Measurements from ENCODE around the gene ENKD1.
A peak's percentile ranks its signal among the peaks of the same experiment; 100 is the strongest.

The ENKD1 gene

DNA sequence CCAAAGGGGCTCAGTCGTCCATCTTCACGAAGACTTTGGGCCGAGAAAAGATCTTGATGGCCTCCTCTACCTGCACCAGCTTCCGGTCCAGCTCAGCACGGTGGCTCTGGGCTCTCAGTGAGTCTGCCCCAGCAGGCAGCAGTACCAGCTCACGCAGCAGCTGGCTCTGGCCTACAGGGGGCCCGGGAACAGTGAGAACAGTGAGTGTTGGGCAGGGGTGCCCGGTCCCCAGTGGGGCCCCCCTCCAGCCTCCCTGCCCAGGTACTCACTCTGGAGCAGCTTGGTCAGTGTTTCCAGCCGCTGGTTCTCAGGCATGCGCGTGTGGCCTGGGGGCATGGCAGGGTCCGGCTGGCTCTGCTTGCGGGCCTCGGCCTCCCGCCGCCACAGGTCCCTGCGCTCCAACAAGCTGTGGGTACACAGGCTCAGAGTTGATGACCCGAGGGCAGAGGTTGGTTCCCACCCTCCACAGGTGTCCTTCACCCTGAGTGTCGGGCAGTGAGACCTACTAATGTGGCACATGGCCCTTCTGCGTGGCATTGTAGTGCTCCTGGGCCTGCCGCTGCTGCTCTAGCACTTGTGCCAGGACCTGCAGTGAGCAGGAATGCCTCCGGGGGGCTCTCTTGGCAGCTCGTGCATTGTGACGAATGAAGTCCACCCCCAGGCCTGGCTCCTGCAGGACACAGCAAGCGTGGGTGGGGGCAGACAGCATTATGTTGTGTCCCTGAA lies 3.2 kb downstream of the ENKD1 start:
- peak; percentile 77 for DNase-seq (ENCODE audit: low spot score)

DNA sequence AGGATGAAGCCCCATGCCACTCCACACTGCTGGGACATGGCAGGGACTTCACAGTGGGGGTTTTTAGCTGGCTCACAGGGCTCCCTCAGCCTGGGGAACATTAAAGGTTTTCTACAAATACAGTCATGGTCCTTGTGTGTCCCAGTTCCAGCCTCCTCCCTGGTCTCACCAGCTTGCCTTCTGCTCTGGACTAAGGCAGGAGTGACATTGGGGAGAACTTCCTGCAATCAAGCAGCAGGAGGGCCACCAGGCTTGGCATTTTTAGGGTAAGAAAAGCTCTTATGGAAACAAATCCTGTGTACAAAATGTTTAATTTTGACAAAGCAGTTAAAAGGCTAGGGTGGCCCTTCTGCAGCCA lies 3.9 kb downstream of the ENKD1 start:
- DNase-seq (ENCODE audit: low spot score) = no peak

DNA sequence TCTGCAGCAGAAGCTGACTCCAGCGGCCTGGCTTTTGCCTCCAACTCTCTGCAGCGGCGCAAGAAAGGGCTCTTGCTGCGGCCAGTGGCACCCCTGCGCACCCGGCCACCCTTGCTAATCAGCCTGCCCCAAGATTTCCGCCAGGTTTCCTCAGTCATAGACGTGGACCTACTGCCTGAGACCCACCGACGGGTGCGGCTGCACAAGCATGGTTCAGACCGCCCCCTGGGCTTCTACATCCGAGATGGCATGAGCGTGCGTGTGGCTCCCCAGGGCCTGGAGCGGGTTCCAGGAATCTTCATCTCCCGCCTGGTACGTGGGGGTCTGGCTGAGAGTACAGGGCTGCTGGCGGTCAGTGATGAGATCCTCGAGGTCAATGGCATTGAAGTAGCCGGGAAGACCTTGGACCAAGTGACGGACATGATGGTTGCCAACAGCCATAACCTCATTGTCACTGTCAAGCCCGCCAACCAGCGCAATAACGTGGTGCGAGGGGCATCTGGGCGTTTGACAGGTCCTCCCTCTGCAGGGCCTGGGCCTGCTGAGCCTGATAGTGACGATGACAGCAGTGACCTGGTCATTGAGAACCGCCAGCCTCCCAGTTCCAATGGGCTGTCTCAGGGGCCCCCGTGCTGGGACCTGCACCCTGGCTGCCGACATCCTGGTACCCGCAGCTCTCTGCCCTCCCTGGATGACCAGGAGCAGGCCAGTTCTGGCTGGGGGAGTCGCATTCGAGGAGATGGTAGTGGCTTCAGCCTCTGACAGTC lies 4.5 kb downstream of the ENKD1 start:
- DNase-seq (ENCODE audit: low spot score) = no peak

DNA sequence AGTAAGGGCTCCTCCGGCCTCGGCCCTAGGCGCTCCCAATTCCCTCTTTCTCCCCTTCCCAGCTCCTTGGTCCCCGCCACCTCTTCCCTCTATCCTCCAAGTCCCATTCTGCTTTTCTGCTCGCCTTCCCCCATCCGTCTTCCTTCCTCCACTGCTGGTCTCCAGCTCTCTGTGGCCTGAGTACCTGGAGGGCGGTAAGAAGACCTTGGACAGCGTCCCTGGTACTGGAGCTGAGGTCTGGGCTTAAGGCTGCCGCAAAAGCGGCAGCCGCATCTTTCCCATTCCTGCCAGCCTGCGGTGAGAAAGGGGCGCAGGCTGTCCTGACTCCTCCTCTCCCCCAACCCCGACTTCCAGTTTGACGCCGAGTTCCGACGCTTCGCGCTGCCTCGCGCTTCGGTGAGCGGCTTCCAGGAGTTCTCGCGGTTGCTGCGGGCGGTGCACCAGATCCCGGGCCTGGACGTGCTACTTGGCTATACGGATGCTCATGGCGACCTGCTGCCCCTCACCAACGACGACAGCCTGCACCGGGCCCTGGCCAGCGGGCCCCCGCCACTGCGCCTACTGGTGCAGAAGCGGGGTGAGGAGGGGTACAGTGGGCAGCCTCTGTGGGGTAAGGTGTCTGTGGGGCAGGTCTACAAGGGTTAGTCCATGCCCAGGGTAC lies 5.3 kb downstream of the ENKD1 start:
- peak; percentile 65 for DNase-seq (ENCODE audit: low spot score)

DNA sequence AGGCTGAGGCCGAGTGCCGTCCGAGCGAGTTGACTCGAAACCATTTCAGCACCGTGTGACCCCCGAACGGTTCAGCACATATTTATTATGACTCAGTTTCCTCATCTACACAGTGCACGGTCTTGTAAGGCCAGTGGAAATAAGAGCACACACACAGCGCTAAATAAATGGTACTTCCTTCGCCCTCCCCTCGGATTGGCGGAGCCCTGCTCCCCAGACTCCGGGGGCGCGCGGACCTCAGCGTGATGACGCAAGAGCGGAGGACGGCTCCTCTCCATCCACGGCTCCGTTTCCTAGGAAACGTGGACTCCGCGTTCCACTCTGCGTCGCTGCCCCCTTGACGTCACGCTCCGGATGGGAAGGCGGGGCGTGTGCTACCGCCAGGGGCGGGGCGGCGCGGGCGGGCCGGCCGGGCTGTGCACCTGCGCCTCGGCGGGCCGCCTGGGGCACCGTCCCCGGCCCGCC lies 6.0 kb downstream of the ENKD1 start, which contains the start of gene PARD6A:
Gene PARD6A, plus strand, starts transcription at position 397 of the 465 bp plus-strand sequence. CDS start 79 bp downstream, outside the sequence.
- DNase-seq (ENCODE audit: low spot score) = peak; percentile 100

DNA sequence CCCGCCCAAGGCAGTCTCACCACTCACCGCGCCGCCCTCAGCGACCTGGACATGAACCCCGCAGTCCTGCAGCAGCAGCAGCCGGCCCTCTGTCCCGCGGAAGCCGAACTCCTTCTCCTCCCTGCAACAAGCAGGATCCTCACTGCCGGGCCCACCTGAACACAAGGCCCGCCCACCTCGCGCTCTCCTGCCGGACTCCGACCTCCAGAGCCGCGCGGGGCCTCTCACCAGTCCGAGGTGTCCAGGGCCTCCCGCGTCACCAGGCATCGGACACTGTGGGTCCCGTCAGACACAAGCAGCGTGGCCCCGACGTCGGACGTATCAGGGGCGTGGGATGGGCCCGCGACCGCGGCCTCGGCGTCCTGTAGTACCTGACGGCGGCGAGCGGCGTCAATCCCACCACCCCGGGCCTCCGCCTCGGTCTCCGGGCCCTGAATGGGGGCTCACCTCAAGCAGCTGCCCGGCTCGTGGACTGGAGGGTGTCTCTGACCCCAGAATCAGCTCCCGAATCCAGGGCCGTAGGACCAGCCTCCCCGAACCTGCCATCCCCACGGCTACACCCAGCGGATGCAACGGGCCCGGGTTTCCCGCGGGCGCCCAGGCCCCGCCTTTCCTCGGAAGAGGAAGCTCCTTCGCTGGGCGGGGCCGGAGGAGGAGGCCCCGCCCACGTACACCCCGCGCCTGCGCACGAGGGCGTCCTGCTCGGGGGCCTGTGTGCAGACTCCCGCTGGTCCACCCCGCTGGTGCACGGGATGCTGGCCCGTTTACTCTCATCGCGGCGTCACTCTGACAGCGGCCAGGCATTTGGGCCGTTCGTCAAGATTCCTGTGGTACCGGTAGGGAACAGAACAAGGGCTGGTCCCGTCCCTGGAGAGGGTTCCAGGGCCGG lies 6.6 kb downstream of the ENKD1 start, which contains the start of gene ACD:
Gene ACD, minus strand, starts transcription at position 586 of the 889 bp plus-strand sequence. Its CDS starts 40 bp downstream, at position 546.
- peak; percentile 99 for DNase-seq (ENCODE audit: low spot score)

DNA sequence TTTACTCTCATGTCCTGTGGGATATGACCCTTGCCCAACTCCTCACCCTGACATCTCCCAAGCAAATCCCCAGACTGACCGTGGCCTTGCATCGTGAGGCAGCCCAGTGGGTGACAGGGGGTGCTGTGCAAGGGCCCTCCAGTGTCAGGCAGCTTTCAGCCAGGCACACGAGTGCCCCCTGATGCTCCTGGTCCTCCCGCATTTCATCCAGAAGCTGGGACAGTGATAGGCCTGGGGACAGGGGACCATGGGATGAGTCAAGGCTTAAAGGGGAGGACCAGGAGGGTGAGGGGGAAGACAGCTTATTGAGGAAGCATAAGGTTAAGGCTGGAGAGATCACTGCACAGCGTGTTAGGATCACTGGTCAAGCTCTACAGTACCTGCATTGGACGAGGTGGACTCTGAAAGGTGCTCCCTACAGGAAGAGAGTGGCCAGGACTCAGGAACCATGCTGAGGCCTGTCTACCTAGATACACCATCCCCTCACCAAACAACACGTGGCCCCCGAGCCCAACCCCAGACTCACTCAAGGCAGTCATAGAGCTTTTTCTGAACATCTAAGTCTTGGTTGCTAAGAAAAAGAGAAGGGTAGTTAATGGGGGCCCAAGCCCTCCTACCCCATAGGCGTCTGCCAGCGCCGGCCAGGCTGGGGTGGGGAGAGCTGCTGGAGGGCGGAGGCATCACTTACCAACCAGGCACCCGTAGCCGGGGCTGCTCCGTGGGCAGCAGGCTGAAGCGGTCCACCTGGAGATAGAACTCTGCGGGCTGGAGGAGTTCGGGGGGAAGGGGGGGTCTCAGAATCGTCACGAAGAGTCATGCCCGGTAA lies 7.5 kb downstream of the ENKD1 start:
- no peak for DNase-seq (ENCODE audit: low spot score)

DNA sequence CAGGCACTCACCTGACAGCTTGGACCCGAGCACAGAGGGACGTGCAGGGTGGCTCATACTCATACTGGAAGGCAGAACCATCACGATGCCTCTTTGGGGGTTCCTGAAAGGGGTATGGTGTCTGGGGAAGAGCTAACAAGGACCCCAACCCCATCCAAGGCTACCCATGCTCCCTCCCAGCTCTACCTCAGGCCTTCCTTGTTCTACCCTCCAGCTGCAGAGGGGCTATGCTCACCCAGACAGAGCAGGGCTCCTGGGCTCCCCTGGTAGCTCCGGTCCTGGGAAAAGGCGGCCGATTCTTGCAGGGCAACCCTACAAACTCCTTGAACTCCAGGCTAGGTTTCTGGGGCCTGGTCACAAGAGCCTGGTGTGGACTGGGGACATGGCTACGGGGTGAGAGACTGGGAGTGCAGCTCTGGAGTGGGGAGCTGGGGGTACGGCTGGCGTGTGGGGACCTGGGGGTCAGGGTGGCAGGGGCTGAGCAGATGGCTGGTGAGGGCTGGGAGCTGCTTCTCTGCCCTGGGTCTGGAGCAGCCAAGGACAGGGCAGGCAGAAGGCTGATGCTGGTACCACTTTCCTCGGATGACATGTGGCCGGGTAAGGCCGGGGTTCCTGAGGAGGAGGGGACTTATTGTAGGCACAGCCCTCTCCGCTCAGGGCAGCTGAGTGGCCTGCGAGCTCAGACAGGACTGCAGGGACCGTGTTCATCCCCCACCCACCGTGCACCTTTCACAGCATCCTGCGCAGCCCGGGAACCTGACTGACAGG lies 8.6 kb downstream of the ENKD1 start:
- DNase-seq (ENCODE audit: low spot score) = no peak

DNA sequence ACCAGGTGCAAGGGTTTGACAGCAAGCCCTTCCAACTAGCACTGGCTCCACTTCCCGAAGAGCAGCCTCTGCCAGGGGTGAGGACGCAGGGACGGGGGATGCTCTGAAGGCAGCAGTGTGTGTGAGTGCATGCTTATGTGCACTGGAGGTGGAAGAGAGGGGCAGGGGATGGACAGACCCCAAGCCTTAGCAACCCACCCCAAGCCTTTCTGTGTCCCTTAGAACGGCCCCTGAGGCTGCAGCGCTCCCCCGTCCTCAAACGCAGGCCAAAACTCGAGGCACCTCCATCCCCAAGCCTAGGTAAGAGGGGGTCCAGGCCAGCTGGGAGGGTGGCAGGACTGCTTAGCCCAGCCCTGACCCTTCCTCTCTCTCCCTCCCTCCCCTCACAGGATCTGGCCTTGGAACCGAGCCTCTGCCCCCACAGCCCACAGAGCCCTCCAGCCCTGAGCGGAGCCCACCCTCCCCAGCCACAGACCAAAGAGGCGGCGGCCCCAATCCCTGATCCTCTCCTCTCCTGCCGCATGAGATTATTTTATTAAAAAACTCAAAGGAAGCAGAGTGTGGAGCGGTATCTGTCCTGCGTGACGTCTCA lies 9.4 kb downstream of the ENKD1 start:
- DNase-seq (ENCODE audit: low spot score) = no peak

DNA sequence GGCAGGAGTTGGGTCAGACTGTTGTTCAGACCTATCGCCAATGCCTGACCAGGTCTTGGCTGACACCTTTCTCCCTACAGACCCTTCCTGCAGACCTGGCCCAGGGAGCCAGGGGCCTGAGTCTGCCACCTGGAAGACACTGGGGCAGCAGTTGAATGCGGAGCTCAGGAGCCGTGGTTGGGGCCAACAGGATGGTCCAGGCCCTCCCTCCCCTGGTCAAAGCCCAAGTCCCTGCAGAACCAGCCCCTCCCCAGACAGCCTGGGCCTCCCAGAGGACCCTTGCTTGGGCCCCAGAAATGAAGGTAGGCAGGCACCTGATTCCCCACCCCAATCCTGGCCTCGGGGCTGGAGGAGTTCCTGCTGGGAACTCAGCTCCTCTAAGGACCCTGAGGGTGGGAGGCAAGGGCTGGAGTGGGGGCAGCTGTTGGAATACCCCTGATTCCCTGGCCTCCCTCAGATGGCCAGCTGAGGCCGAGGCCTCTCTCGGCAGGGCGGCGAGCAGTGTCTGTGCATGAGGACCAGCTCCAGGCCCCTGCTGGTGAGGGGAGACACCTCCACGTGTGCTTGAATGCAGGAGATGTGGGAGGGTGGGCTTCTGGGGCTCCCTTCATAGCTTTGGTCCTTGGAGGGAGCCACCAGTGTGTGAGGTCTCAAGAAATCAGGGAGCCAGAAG lies 10.1 kb downstream of the ENKD1 start:
- DNase-seq (ENCODE audit: low spot score) = no peak

DNA sequence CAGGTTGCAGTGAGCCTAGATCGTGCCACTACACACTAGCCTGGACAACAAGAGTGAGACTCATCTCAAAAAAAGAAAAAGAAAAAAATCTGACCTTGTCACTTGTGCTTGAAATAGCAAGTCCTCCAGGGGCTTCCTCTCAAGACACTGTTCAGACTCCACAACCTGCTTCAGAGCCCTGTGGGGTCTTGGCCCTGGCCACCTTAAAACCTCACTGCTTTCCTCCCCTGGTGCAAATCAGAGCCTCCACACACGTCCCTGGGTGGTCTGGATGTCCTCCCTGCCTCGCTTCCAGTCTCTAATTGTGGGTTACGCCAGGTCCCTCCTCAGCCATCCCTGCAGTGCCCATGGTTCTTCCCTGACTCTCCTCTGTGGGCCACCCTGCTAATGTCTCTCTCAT lies 11.2 kb downstream of the ENKD1 start:
- DNase-seq (ENCODE audit: low spot score) = no peak

DNA sequence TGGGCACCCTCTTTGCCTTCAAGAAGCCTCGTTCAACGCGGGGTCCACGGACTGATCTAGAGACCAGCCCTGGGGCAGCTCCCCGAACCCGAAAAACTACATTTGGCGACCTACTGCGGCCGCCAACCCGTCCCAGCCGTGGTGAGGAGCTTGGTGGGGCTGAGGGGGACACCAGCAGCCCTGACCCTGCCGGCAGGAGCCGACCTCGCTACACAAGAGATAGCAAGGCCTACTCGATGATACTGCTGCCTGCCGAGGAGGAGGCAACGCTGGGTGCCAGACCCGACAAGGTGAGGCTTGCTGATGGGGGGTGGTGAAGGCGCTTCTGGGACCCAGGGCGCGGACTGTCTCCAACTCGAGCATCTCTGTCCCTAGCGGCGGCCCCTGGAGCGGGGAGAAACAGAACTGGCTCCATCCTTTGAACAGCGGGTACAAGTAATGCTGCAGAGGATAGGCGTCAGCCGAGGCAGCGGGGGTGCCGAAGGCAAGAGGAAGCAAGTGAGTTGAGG lies 12.1 kb downstream of the ENKD1 start:
- no peak for DNase-seq (ENCODE audit: low spot score)

DNA sequence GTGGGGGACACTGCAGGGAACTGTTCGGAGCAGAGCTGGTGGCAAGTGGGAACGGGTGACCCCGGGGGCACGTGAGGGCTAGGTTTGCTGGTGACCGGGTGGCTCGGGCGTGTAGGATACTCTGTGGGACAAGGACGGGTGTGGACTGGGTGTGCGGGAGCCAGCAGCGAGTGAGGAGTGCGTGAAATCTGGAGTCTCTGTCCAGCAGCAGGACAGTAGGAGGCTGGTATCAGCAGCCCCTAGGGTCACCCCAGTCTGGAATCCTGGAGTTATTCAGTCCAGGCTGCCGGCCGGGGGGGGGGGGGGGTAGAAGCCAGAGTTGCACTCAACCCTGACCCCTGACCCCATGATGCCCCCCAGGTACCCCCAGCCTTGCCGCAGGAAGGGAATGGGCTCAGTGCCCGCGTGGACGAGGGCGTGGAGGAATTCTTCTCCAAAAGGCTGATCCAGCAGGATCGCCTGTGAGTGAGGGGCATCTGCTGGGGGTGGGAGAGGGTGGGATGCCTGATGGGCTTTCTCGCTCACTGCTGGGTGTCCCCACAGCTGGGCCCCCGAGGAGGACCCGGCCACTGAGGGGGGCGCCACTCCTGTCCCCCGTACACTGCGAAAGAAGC lies 12.7 kb downstream of the ENKD1 start:
- DNase-seq (ENCODE audit: low spot score) = no peak

DNA sequence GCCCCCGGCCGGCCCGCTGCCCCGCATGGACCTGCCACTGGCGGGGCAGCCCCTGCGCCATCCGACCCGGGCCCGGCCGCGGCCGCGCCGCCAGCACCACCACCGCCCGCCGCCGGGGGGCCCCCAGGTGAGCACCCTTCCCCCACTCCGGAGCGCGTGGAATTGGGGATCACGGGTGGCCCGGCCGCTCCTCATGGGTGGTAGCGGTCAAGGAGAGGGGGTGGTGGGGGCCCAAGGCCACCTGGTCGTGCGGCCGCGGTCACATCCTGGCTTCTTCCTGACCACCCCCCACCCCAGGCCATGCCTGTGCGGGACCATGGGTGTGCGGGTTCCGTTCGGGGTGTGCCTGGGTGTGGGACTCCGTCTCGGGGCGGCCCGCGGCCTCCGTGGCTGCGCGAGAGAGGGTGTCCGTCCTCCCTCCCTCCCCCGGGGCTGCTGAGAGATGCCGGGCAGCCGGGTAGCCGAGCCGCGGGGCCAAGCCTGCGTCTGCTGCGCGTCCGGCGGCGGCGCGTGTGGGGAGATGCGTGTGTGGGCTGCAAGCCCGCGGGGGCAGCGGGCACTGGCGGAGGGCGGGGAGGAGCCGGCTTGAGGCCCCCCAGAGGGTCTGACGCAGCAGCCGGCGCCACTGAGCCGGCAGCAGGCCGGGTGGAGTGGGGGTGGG lies 13.3 kb downstream of the ENKD1 start:
- no peak for DNase-seq (ENCODE audit: low spot score)

DNA sequence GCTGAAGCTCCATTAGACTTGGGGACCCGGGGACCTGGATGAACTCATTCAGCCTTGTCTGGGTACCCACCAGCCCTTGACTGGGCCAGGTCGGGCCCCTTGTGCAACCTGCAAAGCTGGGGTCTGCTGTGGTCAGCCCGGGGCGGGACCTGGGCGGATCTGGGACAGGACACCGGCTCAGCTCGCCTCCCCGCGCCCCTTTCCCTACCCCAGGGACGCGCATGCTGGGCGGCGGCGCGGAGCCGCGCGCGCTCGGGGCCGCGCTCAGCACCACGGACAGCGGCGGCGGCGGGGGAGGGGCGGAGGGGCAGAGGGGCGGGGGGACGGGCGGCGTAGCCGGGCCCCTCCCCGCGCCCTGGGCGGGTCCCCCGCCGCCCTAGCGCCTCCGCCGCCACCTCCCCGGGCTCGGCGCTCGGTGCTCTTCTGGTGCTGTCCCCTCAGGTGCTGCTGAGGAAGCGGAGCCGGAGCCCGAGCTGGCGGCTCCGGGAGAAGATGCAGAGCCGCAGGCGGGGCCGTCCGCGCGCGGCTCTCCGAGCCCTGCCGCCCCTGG lies 13.9 kb downstream of the ENKD1 start:
- DNase-seq (ENCODE audit: low spot score) = peak; percentile 95

DNA sequence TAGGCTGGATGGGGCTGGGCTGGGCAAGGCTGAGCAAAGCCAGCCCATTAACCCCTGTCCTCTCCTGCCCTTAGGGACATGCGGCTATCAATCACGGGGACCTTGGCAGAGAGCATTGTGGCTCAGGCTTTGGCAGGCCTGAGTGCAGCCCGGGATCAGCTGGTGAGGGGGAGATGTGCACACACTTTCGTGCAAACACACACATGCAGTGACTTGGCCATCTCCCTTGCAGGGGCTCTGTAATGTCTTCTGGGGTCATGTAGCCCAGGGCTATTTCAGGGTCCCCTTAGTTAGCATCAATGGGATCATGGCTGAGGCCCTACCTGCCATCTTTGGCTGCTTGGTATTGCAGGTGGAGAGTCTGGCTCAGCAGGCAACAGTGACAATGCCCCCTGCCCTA lies 14.7 kb downstream of the ENKD1 start:
- DNase-seq (ENCODE audit: low spot score) = no peak

DNA sequence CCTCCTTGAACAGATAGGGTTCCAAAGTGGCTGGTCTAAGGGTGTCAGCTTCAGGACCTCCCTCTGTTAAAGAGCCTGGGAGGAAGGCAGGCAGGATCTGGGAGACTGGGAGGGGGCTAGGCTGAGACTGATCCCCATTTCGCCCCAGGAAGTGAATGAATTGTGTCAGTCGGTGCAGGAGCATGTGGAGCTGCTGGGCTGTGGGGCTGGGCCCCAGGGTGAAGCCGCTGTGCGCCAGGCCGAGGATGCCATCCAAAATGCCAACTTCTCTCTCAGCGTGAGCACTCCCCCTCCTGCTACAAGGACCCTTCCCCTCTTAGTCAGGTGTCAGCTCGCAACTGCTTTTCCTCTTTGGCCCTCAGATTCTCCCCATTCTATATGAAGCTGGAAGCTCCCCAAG lies 15.5 kb downstream of the ENKD1 start:
- DNase-seq (ENCODE audit: low spot score) = no peak

DNA sequence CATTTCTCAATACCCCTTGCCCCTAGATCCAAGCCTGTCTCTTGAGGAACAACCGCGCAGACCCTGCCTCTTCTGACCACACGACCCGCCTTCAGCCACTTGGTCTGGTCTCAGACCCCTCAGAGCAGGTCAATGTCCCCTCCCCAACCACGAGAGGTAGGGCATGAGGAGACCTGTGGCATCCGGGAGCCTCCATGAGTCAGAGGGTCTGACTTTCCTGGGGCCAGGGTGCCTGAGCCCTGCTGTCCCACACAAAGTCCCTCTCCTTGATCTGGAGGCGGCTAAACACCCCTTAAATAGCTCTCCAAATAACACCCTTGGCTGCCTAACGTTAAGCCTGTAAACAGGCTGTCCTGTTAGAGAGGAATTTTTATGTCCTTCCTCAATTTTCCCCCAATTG lies 16.5 kb downstream of the ENKD1 start:
- DNase-seq (ENCODE audit: low spot score) = no peak

Measured in HuH-7 (cell line).